ENCODE results near the gene KIAA1671.

KIAA1671 gene

DNA sequence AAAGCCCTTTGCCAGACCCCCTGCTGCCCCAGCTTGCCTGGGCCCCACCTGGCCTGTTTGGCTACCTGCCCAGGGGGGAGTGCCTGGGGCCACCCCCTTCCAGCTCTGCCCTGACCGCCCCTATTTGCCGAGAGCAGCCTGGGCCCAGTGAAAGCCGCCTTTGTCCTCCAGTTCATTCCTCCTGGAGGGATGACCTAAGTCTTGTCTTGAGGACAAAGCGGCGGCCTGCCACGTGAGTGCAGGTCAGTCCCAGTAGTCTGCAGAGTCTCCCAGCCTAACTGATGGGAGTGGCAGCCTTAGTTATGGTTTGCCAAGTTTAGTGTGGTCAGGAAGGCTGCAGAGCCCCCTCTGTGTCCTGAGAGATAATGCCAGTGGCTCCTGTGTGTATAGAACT is 131.3 kb downstream of the KIAA1671 start:
- no peak overlapping the region for H3K4me3 ChIP-seq (ENCODE audit: low read depth in 1 of 2, low read length in 2 of 2)
- H3K36me3 ChIP-seq (ENCODE audit: control insufficient read depth in 1 of 2, insufficient read depth in 2 of 2, low read length in 2 of 2), result peaks cover 0 to 3% of the 10 kb centered on the region in 2 donors
- no peak overlapping the region for H3K27ac ChIP-seq (ENCODE audit: low read depth, low read length)
- H3K9ac ChIP-seq (ENCODE audit: low read depth in 1 of 2, low read length in 2 of 2), result no peak overlapping the region
- H3K27me3 ChIP-seq (ENCODE audit: control insufficient read depth in 1 of 2, insufficient read depth in 2 of 2, low read length in 2 of 2), result no peaks in the 10 kb centered on the region
- peaks cover 18 to 21% of the 10 kb centered on the region in 2 donors for H3K4me1 ChIP-seq (ENCODE audit: control insufficient read depth in 1 of 2, insufficient read depth in 2 of 2, low read length in 2 of 2)
- no peaks in the 10 kb centered on the region for H3K9me3 ChIP-seq (ENCODE audit: control insufficient read depth in 1 of 2, low read length in 2 of 2)

DNA sequence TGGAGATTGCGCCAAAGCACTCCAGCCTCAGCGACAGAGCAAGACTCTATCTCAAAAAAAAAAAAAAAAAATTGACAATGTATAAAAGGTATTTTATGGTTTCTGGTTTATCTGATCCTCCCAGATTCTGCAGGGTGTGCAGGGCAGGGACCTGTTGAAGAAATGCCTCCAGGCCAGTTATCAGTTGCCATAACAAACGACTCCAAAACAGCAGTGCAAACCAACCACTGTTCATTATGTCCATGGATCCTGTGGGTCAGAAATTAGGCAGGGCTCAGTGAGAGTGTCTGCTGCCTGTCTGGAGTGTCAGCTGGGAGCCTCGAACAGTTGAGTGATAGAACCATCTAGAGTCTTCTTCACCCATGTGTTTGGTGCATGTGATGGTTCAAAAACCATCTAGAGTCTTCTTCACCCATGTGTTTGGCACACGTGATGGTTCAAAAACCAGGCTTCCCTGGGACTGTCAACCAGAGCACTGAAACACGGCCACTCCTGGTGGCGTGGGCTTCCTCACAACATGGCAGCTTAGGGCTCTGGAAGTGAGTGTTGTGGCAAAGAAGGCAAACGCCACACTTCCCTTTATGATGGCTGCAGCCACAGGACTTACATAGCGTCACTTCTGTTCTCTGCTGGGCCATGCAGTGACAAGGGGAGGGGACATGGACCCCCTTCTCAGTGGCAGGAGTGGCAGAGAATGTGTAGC is 132.0 kb downstream of the KIAA1671 start:
- Histone ChIP-seq H3K4me1 (ENCODE audit: control insufficient read depth in 1 of 2, insufficient read depth in 2 of 2, low read length in 2 of 2) (peaks cover 18 to 21% of the 10 kb centered on the region in 2 donors), H3K9ac (ENCODE audit: low read depth in 1 of 2, low read length in 2 of 2) (no peak overlapping the region), H3K4me3 (ENCODE audit: low read depth in 1 of 2, low read length in 2 of 2) (no peak overlapping the region), H3K9me3 (ENCODE audit: control insufficient read depth in 1 of 2, low read length in 2 of 2) (no peaks in the 10 kb centered on the region), H3K27ac (ENCODE audit: low read depth, low read length) (no peak overlapping the region), H3K27me3 (ENCODE audit: control insufficient read depth in 1 of 2, insufficient read depth in 2 of 2, low read length in 2 of 2) (no peaks in the 10 kb centered on the region), H3K36me3 (ENCODE audit: control insufficient read depth in 1 of 2, insufficient read depth in 2 of 2, low read length in 2 of 2) (peaks cover 0 to 3% of the 10 kb centered on the region in 2 donors)

DNA sequence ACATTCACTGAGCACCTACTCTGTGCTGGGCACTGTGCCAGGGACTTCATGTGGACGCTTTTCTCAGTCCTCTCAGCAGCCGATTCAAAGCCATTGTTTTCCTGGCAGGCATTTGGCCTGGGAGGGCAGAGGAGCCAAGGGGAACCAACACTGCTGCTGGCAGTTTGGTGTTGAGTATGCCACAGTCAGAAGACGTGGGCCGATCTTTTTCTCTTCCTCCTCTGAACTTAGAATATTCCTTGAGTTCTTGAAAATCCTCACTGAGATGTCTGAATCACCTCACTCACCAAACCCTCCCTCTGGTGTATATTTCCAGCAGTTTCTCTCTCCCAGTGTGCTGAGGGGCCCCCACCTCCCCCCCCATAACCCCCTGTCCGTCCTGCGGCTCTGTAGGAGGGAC is 132.6 kb downstream of the KIAA1671 start:
- Histone ChIP-seq H3K27me3 (ENCODE audit: control insufficient read depth in 1 of 2, insufficient read depth in 2 of 2, low read length in 2 of 2) (no peaks in the 10 kb centered on the region), H3K36me3 (ENCODE audit: control insufficient read depth in 1 of 2, insufficient read depth in 2 of 2, low read length in 2 of 2) (peaks cover 0 to 3% of the 10 kb centered on the region in 2 donors), H3K4me3 (ENCODE audit: low read depth in 1 of 2, low read length in 2 of 2) (no peak overlapping the region), H3K9me3 (ENCODE audit: control insufficient read depth in 1 of 2, low read length in 2 of 2) (no peaks in the 10 kb centered on the region), H3K4me1 (ENCODE audit: control insufficient read depth in 1 of 2, insufficient read depth in 2 of 2, low read length in 2 of 2) (peaks cover 18 to 21% of the 10 kb centered on the region in 2 donors), H3K27ac (ENCODE audit: low read depth, low read length) (no peak overlapping the region), H3K9ac (ENCODE audit: low read depth in 1 of 2, low read length in 2 of 2) (no peak overlapping the region)

DNA sequence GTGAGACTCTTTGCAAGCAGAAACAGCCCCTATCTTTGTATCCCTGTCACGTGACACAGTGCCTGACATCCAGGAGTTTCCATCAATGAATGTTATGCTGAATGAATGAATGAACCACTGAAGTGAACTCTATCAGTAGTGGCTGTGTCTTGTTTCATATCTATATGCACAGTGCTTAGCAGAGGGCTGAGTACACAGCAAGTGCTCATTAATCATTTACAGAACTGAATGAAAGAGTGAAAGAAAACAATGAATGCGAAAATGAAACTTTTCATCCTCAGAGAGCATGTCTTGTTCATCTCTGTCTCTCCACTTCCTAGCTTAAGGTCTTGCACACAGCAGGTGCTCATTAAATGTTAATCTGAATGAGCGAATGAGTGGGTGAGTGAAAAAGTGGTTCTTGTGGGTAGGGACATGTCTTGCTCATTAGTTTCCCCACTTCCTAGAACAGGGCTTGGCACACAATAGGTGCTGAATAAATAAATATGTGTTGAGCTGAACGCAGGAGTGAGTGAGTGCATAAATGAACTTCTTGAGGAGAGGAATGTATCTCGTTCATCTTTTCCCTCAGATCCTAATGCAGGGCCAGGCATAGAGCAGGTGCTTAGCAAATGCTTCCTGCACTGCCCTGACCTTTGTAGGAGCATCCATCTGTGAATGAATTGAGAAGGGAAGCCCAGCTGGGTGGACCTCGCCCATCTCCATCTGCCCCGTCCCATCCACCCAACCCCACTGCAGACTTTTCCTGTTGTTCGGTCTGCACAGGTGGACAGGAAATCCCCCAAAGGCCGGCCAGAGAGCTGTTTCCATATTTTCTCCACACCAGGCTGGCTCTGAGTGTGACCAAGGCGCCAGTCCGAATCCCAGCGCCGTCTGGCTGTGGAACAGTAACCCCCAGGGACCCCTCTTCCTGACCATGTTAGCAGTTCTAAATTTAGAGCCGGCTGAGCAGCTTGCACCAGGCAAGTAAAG is 133.7 kb downstream of the KIAA1671 start:
- Histone ChIP-seq H3K27ac (ENCODE audit: low read depth, low read length) (no peak overlapping the region), H3K36me3 (ENCODE audit: control insufficient read depth in 1 of 2, insufficient read depth in 2 of 2, low read length in 2 of 2) (peaks cover 0 to 3% of the 10 kb centered on the region in 2 donors), H3K4me1 (ENCODE audit: control insufficient read depth in 1 of 2, insufficient read depth in 2 of 2, low read length in 2 of 2) (peaks cover 18 to 21% of the 10 kb centered on the region in 2 donors), H3K4me3 (ENCODE audit: low read depth in 1 of 2, low read length in 2 of 2) (no peak overlapping the region), H3K27me3 (ENCODE audit: control insufficient read depth in 1 of 2, insufficient read depth in 2 of 2, low read length in 2 of 2) (no peaks in the 10 kb centered on the region), H3K9me3 (ENCODE audit: control insufficient read depth in 1 of 2, low read length in 2 of 2) (no peaks in the 10 kb centered on the region), H3K9ac (ENCODE audit: low read depth in 1 of 2, low read length in 2 of 2) (no peak overlapping the region)

DNA sequence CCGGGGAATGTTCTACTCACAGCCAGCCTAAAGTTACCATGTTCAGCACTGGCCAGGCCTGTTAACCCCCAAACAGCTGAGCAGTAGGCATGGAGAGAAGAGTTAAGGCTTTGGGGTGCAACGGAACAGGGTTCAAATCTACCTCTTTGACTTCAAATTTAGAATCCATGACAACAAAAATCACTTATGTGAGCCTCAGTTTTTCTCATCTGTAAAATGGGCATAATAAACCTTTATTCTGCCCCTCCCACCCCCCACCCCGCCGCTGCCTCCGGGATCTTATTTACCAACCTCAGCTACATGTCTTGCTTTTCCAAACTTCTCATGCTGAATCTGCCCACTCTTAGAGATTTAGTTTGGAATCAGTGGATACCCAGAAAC is 134.4 kb downstream of the KIAA1671 start:
- no peaks in the 10 kb centered on the region for H3K9me3 ChIP-seq (ENCODE audit: control insufficient read depth in 1 of 2, low read length in 2 of 2)
- H3K9ac ChIP-seq (ENCODE audit: low read depth in 1 of 2, low read length in 2 of 2), result no peak overlapping the region
- peaks cover 18 to 20% of the 10 kb centered on the region in 2 donors for H3K4me1 ChIP-seq (ENCODE audit: control insufficient read depth in 1 of 2, insufficient read depth in 2 of 2, low read length in 2 of 2)
- H3K27ac ChIP-seq (ENCODE audit: low read depth, low read length), result no peak overlapping the region
- H3K36me3 ChIP-seq (ENCODE audit: control insufficient read depth in 1 of 2, insufficient read depth in 2 of 2, low read length in 2 of 2), result peaks cover 0 to 3% of the 10 kb centered on the region in 2 donors
- no peaks in the 10 kb centered on the region for H3K27me3 ChIP-seq (ENCODE audit: control insufficient read depth in 1 of 2, insufficient read depth in 2 of 2, low read length in 2 of 2)
- no peak overlapping the region for H3K4me3 ChIP-seq (ENCODE audit: low read depth in 1 of 2, low read length in 2 of 2)

DNA sequence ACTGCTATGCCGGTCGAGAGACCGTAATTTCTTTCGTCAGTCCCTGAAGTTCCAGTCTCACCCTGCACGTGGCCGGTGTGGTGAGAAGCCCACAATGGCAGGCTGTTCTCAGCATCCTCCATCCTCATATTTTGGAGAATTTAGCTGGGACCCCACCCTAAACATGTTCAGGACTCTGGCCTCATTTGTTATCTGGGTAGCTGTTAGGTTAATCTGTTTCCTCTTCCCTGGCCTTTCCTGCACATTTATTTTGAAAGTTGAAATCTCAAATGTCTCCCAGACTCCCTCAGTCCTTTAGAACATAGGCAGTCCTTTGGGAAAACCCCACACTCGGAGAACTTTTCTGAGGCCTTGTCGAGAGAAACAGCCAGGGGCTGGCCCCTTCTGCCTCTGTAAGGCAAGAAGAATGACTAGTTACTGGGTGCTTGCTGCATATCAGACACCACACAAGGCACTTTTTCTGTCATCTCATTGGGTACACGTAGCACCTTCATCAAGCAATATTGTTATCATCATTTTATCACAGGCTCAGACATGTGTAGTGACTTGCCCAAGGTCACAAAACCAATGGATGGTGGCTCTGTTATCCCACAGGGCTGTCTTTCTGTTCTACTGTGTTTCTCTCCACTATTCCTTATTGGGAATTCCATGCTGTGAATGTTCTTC is 137.8 kb downstream of the KIAA1671 start:
- Histone ChIP-seq H3K4me1 (ENCODE audit: control insufficient read depth in 1 of 2, insufficient read depth in 2 of 2, low read length in 2 of 2) (peaks cover 10 to 13% of the 10 kb centered on the region in 2 donors), H3K9ac (ENCODE audit: low read depth in 1 of 2, low read length in 2 of 2) (no peak overlapping the region), H3K27me3 (ENCODE audit: control insufficient read depth in 1 of 2, insufficient read depth in 2 of 2, low read length in 2 of 2) (no peaks in the 10 kb centered on the region), H3K4me3 (ENCODE audit: low read depth in 1 of 2, low read length in 2 of 2) (no peak overlapping the region), H3K27ac (ENCODE audit: low read depth, low read length) (no peak overlapping the region), H3K36me3 (ENCODE audit: control insufficient read depth in 1 of 2, insufficient read depth in 2 of 2, low read length in 2 of 2) (peaks cover 0 to 3% of the 10 kb centered on the region in 2 donors), H3K9me3 (ENCODE audit: control insufficient read depth in 1 of 2, low read length in 2 of 2) (no peaks in the 10 kb centered on the region)

DNA sequence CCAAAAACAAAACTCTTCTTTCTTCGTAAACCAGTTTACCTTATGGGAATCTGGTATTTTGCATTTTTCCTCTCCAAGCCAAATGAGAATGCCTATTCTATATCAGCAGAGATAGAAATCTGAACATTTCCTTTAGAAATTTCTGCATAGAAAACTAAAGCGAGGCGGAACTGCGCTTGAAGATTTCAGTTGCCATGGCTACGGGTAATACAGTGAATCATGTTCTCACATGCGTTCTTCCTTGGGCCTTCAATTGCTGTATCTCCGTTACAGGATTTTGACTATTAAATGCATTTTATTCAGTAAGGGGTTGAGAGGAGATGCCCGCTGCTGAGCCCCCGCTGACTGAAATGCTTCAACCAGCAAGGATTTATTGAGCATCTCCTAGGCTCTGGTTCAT is 138.9 kb downstream of the KIAA1671 start:
- H3K4me1 ChIP-seq (ENCODE audit: control insufficient read depth in 1 of 2, insufficient read depth in 2 of 2, low read length in 2 of 2), result peaks cover under 1 to 2% of the 10 kb centered on the region in 2 donors
- H3K27ac ChIP-seq (ENCODE audit: low read depth, low read length), result no peak overlapping the region
- no peak overlapping the region for H3K9ac ChIP-seq (ENCODE audit: low read depth in 1 of 2, low read length in 2 of 2)
- H3K4me3 ChIP-seq (ENCODE audit: low read depth in 1 of 2, low read length in 2 of 2), result no peak overlapping the region
- H3K36me3 ChIP-seq (ENCODE audit: control insufficient read depth in 1 of 2, insufficient read depth in 2 of 2, low read length in 2 of 2), result peaks cover 0 to 12% of the 10 kb centered on the region in 2 donors
- H3K9me3 ChIP-seq (ENCODE audit: control insufficient read depth in 1 of 2, low read length in 2 of 2), result no peaks in the 10 kb centered on the region
- H3K27me3 ChIP-seq (ENCODE audit: control insufficient read depth in 1 of 2, insufficient read depth in 2 of 2, low read length in 2 of 2), result no peaks in the 10 kb centered on the region

DNA sequence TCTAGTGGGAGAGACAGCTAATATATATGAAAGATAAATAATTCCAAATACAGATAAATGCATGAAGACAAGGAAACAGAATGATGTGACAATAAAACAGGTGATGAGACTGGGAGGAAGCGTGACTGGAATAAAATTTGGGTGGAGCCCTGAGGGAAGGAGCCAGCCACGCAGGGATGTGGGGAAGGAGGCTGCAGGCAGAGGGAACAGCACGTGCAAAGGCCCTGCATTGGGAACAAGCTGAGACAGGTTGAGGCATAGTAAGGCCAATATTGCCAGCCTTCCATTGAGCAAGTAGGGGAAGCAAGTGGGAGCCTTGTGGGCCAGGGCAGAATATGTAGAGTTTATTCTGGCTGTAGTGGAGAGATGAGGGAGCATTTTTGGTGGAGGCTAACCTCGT is 139.6 kb downstream of the KIAA1671 start:
- H3K9me3 ChIP-seq (ENCODE audit: control insufficient read depth in 1 of 2, low read length in 2 of 2), result no peaks in the 10 kb centered on the region
- no peak overlapping the region for H3K9ac ChIP-seq (ENCODE audit: low read depth in 1 of 2, low read length in 2 of 2)
- peaks cover 0 to 16% of the 10 kb centered on the region in 2 donors for H3K36me3 ChIP-seq (ENCODE audit: control insufficient read depth in 1 of 2, insufficient read depth in 2 of 2, low read length in 2 of 2)
- H3K27me3 ChIP-seq (ENCODE audit: control insufficient read depth in 1 of 2, insufficient read depth in 2 of 2, low read length in 2 of 2), result no peaks in the 10 kb centered on the region
- no peak overlapping the region for H3K27ac ChIP-seq (ENCODE audit: low read depth, low read length)
- H3K4me3 ChIP-seq (ENCODE audit: low read depth in 1 of 2, low read length in 2 of 2), result no peak overlapping the region
- no peaks in the 10 kb centered on the region for H3K4me1 ChIP-seq (ENCODE audit: control insufficient read depth in 1 of 2, insufficient read depth in 2 of 2, low read length in 2 of 2)

DNA sequence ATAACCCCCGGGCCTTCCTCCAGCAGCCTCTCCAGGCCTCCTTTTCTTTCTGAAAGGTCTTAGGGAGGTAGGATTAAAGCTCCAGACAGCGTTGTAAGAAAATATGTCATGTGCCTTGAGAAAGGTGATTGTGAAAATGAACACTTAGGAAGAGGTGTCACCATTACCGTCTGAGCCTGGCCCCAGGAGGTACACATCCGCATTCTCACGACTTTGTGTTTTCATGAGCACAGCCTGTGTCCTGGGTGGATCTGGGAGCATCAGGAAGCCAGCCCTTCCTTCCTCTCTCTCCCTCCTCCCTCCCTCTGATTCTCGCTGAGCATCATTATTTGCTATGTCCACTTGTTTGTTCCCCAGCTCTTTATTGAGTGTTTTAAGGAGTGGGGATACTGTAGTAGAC is 142.1 kb downstream of the KIAA1671 start:
- Histone ChIP-seq H3K36me3 (ENCODE audit: control insufficient read depth in 1 of 2, insufficient read depth in 2 of 2, low read length in 2 of 2) (peaks cover 0 to 13% of the 10 kb centered on the region in 2 donors), H3K4me3 (ENCODE audit: low read depth in 1 of 2, low read length in 2 of 2) (no peak overlapping the region), H3K9me3 (ENCODE audit: control insufficient read depth in 1 of 2, low read length in 2 of 2) (no peaks in the 10 kb centered on the region), H3K27ac (ENCODE audit: low read depth, low read length) (no peak overlapping the region), H3K27me3 (ENCODE audit: control insufficient read depth in 1 of 2, insufficient read depth in 2 of 2, low read length in 2 of 2) (no peaks in the 10 kb centered on the region), H3K9ac (ENCODE audit: low read depth in 1 of 2, low read length in 2 of 2) (no peak overlapping the region), H3K4me1 (ENCODE audit: control insufficient read depth in 1 of 2, insufficient read depth in 2 of 2, low read length in 2 of 2) (no peaks in the 10 kb centered on the region)

DNA sequence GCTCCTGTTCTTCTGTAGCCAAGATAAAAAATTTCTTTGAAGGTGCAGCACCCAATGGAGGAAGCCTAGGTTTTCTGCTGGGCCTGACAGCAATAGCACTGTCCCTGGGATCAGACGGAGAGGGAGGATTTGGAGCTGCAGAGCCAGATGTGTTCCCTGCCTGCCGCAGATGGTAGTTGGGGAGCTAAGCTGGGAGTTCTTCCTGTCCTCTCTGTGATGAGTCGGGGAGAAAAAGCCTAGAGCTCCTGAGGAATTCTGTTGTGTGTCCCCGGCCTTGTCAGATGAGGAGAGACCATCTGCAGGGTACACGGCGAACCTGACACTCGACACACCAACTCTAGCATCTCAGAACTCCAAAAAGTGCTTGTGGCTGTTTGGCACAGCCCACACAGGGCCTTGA is 143.4 kb downstream of the KIAA1671 start:
- no peak overlapping the region for H3K9ac ChIP-seq (ENCODE audit: low read depth in 1 of 2, low read length in 2 of 2)
- H3K36me3 ChIP-seq (ENCODE audit: control insufficient read depth in 1 of 2, insufficient read depth in 2 of 2, low read length in 2 of 2), result peaks cover 0 to 13% of the 10 kb centered on the region in 2 donors
- no peaks in the 10 kb centered on the region for H3K4me1 ChIP-seq (ENCODE audit: control insufficient read depth in 1 of 2, insufficient read depth in 2 of 2, low read length in 2 of 2)
- no peaks in the 10 kb centered on the region for H3K9me3 ChIP-seq (ENCODE audit: control insufficient read depth in 1 of 2, low read length in 2 of 2)
- no peak overlapping the region for H3K27ac ChIP-seq (ENCODE audit: low read depth, low read length)
- H3K27me3 ChIP-seq (ENCODE audit: control insufficient read depth in 1 of 2, insufficient read depth in 2 of 2, low read length in 2 of 2), result no peaks in the 10 kb centered on the region
- H3K4me3 ChIP-seq (ENCODE audit: low read depth in 1 of 2, low read length in 2 of 2), result no peak overlapping the region
